HG03565 (cell line): Measurements from ENCODE around the gene MB21D2.
"Not testable (repeated sequence)": the region's sequence is repeated elsewhere in the genome, so short reads cannot be mapped to it uniquely, and the experiment has no call there.

Source experiments
- ATAC-seq: cut with Tn5 transposase; IDR thresholded peaks from one replicate; pipeline ENCODE4 v1.9.1; 2021; ENCODE audit warnings: mild to moderate bottlenecking, moderate library complexity; ENCODE audit not compliant: unreplicated experiment

The MB21D2 gene

DNA sequence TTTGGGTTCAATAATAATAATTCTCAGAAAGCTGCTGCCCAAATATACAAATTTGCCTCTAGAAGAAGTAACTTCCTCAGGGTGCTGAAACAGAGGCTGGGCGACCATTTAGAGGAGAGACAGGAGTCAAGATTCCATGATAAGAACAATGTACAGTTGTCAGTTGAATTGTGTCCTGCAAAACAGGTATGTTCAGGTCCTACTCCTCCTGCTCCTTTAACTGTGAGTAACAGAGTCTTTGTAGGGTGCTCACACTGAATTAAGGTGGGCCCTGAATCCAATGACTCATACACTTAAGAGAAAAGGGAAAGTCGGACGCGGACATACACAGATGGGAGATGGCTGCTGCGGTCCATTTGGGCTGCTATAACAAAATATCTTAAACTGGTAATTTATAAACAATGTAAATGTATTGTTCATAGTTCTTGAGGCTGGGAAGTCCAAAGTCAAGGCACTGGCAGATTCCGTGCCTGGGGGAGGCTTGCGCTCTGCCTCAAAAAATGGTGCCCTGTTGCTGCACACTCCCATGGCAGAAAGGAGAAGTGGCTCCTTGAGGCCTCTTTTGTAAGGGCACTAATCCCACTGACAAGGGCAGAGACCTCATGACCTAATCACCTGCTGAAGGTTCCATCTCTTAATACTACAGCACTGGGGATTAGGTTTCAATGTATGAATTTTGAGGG is 55.1 kb downstream of the MB21D2 start:
- ATAC-seq, result no peak

GRCh38 chr3:192861972-192862371 is 55.7 kb downstream of the MB21D2 start:
- no peak for ATAC-seq

- no peak for ATAC-seq
These were observed 57.2 kb downstream of the MB21D2 start for GRCh38 chr3:192860454-192860853.

DNA sequence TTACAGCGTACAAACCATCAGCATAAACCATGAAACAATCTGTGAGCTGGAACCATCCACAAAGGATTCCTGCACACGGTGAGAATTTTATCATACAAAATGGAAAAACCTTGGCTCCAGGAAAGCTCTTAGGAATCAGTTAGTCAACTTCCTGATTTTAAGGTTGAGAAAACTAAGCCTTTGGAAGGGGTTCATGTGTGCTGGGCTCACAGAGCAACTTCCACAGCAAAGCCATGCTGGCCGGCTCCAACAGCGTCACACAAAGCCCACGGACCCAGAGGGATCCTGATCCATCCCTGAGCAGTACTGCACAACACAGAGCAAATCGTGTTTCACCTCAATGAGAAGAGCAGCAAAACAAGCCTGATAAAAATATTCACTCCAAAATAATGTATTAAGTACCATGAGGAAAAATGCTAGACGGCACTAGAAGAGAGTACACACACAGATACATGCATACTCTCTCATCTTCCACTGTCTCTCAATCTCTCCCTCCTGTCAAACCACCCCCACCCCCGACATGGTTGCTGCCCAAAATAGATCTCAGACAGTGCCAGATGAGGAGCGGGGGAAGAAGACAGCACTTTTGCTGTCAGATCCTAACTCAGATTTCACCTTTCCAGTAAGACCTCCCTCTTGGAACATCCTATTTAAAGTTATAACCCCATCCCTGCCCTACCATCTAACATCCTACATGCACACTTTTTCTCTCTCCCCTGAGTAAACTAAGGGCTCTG is 58.6 kb downstream of the MB21D2 start:
- no peak for ATAC-seq

- ATAC-seq, result no peak
These were observed 60.4 kb downstream of the MB21D2 start for GRCh38 chr3:192857260-192857661.

DNA sequence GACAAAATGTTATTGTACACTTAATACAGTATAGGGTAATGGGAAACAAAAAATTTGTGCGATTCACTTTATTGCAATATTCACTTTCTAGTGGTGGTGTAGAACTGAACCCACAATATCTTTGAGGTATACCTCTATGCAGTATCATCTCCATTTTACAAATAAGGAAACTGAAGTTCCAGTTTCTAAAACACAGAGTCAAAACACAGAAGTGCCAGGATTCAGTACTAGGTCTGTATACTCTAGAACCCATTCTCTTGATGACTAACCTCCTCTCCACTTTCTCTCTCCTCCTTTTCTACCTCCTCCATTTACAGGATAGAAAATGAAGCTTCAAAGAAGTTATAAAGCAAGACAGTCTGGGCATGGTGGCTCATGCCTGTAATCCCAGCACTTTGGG is 62.2 kb downstream of the MB21D2 start:
- ATAC-seq, result no peak

DNA sequence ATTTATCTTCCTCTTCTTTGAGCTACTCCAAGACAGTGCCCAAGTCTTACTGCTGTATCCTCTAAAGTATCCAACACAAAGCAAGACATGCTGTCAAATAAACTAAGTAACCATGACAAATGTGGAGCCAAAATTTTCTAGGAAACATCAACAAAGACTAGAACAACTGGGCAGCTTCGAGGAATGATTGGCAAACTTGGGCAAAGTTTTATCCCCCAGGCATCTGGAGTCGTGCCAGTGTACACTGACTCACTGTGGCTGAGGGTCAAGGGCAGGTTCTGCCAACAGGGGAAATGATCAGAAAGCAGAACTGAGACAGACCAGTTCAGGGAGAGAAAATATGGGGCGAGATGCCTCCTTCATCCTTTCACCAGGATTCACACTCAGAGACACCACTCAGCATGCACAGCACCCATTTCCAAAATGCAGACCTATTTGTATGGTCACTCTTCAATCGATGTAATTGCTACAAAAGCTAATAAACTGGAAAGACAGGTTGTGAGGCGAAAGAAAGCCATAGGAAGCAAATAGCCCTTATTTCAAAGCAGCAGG is 65.8 kb downstream of the MB21D2 start:
- ATAC-seq, result no peak

DNA sequence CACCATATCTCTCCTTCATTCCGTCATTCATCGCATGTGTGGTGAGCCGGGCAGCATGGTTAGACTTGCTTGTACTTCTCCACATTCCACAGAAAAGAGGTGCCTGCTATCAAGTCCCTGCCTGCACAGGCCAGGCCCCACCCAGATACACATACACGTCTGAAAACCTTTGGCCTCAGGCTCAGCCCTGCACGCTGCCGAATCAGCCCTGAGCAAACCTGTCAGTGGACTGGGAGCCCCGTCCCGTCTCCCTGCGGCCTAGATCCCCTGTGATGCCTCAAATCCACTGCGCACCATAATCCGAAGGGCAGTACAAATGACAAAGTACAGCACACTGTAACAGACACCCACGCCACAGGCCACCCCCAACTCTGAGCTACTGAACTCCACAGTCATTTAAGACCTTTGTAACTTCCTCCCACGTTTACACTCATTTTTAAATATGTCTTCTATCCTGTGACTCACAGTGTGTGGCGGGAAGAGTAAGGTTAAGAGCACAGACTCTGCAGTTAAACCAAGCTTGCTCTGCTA is 67.1 kb downstream of the MB21D2 start:
- ATAC-seq, result peak; percentile 82

GRCh38 chr3:192849821-192850220 is 67.8 kb downstream of the MB21D2 start:
- not testable (repeated sequence) for ATAC-seq

DNA sequence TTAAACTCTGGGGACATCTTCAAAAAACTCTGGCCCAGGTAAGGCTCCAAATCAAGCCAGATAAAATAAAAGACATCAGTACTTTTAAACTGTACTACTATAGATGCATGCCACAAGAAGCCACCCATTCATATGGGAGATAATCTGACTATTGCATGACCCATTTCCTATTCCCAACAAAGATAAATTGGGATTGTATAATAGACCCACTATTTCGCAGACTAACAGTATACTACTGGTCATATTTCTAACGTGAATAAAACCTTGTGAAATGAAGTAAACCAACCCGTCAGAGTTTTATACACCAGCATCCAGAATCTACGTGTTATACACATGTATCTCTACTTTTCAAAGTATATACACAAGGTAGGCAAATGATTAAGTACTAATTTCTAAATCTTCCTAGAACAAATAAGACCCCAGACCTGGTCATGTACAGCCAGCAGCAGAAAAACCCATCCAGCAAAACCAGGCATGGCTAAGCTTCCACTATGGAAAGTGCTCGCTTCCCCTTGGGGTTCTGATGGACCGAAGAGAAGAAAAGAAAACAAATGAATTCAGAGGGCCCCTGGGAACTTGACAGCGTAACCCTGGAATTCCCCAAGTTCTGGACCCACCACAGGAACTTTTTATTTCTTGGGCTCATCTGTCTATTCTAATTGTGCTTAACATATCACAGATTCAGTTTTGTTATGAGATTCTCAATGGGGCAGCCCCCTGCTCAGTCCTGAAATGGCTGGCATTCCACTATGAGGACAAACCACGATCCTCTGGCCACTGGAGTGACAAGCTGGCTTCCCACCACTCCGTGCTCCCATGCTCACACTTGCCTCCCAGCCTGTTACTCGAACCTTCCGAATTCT is 69.1 kb downstream of the MB21D2 start:
- no peak for ATAC-seq

DNA sequence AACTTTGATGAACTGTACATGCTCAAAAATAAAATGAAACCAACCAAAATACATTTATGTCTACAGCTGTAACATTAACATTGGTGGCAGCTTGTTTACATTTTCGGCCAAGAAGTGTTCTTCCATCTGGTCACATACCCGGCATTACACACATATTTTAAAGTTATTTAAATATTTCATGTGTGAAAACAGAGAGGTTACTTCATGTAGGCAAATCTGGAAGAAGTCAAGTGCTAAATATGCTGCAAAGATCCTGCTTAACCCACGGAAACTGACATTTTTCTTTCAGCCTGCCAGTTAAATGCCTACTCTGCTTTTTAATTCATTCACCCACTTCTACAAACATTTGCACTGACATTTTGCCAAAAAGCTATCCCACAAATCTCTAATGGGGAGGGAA is 69.7 kb downstream of the MB21D2 start:
- ATAC-seq, result no peak

- no peak for ATAC-seq
These were observed 72.2 kb downstream of the MB21D2 start for GRCh38 chr3:192845526-192845855.

- no peak for ATAC-seq
These were observed 72.7 kb downstream of the MB21D2 start for GRCh38 chr3:192844836-192845525.

GRCh38 chr3:192844486-192844765 is 73.2 kb downstream of the MB21D2 start:
- no peak for ATAC-seq

GRCh38 chr3:192843723-192844485 is 73.8 kb downstream of the MB21D2 start:
- no peak for ATAC-seq

- ATAC-seq, result no peak
These were observed 74.5 kb downstream of the MB21D2 start for GRCh38 chr3:192843119-192843518.

DNA sequence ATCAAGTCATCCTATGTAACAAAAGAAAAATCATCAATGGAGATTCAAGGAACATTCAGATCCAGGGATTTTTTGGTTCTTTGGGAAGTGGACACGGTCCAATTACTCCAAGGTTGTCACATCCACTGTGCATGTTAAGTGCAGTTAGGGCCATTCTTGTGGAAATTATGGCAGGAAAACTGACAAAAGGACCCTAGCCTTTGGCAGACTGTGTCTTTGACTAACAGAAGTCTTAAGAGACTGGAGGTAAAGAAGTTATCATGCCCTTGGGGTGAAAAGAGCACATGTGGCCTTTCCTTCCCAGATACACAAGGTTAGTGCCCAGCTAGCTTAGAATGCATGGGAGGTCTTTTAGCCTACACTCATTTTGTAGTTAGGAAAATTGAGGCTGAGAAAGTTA is 74.9 kb downstream of the MB21D2 start:
- ATAC-seq, result no peak

GRCh38 chr3:192842138-192842537 is 75.5 kb downstream of the MB21D2 start:
- no peak for ATAC-seq

DNA sequence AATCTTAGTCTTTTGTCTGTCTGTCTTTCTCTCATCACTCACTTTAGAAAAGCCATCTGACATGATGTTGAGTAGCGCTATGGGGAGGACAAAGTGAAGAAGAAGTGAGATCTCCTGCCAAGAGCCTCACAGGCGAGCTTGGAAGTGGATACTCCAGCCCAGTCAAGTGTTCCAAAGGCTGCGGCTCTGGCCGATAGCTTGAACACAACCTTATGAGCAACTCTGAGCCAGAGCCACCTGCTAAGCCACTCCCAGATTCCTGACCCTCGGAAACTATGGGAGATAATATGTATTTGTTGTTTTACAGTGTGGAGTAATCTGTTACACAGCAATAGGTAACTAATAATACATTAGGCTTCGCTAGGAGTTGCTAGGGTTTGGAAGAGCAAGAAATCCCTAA is 76.2 kb downstream of the MB21D2 start:
- no peak for ATAC-seq

DNA sequence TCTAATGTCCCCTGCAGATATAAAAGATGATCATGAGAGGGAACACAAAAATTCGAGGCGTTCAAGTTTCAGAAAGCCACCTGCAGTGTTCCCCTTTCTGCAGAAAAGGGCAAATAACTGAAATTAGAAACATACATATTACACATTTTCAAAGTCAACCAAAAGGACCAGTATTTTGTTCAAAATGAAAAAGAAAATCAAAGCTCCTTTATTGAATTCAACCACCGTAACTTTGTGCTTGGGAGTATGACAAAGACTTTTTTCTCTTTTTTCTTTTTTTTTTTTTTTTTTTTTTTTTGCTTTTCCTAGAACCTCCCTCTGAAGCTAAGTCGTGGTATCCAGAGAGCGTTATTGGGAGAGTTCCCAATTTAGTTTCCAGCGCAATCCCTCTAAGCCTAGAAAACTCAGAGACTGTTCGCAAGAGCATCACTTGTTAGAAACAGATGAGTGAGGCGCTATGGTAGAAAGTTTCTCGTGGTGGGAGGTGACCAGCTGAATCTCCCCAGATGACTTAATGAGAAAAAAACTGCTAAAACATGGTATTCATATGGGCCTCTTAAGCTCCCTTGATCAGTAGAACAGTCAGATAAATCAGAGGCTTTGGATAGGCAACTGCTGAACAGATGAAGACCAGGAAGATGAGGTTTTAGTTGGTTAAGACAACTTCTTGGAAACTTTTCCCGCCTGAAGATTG is 77.4 kb downstream of the MB21D2 start:
- ATAC-seq, result no peak
